ENCODE data around the gene MED22.

Gene MED22

GRCh38 chr9:133367778-133368177 lies 19.8 kb upstream of the MED22 start:
- no peak for TF ChIP-seq CTCF (IDR thresholded peaks at IDR 0.05)
- DNase-seq, result no peak
- Mint-ChIP-seq H3K9me3 (no peaks in the 10 kb centered on the region), H3K36me3 (ENCODE audit: low read depth) (peaks cover 27% of the 10 kb centered on the region), H3K27me3 (ENCODE audit: low read depth, poor library complexity) (no peaks in the 10 kb centered on the region), H3K4me1 (peaks cover 61% of the 10 kb centered on the region), H3K4me3 (no peak overlapping the region), H3K27ac (no peak overlapping the region)

GRCh38 chr9:133367221-133367620 lies 19.3 kb upstream of the MED22 start:
- DNase-seq, result no peak
- Mint-ChIP-seq H3K9me3 (no peaks in the 10 kb centered on the region), H3K4me3 (no peak overlapping the region), H3K27ac (no peak overlapping the region), H3K36me3 (ENCODE audit: low read depth) (peaks cover 28% of the 10 kb centered on the region), H3K27me3 (ENCODE audit: low read depth, poor library complexity) (no peaks in the 10 kb centered on the region), H3K4me1 (peaks cover 55% of the 10 kb centered on the region)
- TF ChIP-seq CTCF (IDR thresholded peaks at IDR 0.05), result no peak

- no peak for DNase-seq
- Mint-ChIP-seq H3K4me1 (peaks cover 47% of the 10 kb centered on the region), H3K36me3 (ENCODE audit: low read depth) (peaks cover 36% of the 10 kb centered on the region), H3K9me3 (no peaks in the 10 kb centered on the region), H3K27me3 (ENCODE audit: low read depth, poor library complexity) (no peaks in the 10 kb centered on the region), H3K4me3 (no peak overlapping the region), H3K27ac (no peak overlapping the region)
- TF ChIP-seq CTCF (IDR thresholded peaks at IDR 0.05), result no peak
These were observed 18.5 kb upstream of the MED22 start for GRCh38 chr9:133366435-133366834.

GRCh38 chr9:133362359-133363044 lies 14.6 kb upstream of the MED22 start:
- Mint-ChIP-seq H3K9me3 (no peaks in the 10 kb centered on the region), H3K4me1 (peaks cover 27% of the 10 kb centered on the region), H3K27ac (peak overlapping the region; percentile 51), H3K36me3 (ENCODE audit: low read depth) (peaks cover 46% of the 10 kb centered on the region), H3K27me3 (ENCODE audit: low read depth, poor library complexity) (no peaks in the 10 kb centered on the region), H3K4me3 (no peak overlapping the region)
- TF ChIP-seq CTCF (IDR thresholded peaks at IDR 0.05), result no peak
- no peak for DNase-seq

- peaks cover 46% of the 10 kb centered on the region for H3K36me3 Mint-ChIP-seq (ENCODE audit: low read depth)
These were observed 13.7 kb upstream of the MED22 start for GRCh38 chr9:133361507-133362092.

More at GRCh38 chr9:133361507-133362092, 13.7 kb upstream of the MED22 start:
- peak overlapping the region; percentile 43 for H3K27ac Mint-ChIP-seq
- H3K4me1 Mint-ChIP-seq, result peaks cover 34% of the 10 kb centered on the region
- no peak for DNase-seq
- no peak for TF ChIP-seq CTCF (IDR thresholded peaks at IDR 0.05)
- no peak overlapping the region for H3K4me3 Mint-ChIP-seq
- H3K9me3 Mint-ChIP-seq, result no peaks in the 10 kb centered on the region
- H3K27me3 Mint-ChIP-seq (ENCODE audit: low read depth, poor library complexity), result no peaks in the 10 kb centered on the region

All from nephron progenitor cell (in vitro differentiated cells).